ENCODE measurements around the gene DIAPH2. TPM values are rescaled to one million over a fixed set of nuclear protein-coding genes. Genes with fewer than 3 reads are reported as not detected.

DIAPH2 gene
- 3.8 TPM for total RNA-seq (ENCODE audit: unreplicated experiment)
- long read RNA-seq, result 0 reads

DNA sequence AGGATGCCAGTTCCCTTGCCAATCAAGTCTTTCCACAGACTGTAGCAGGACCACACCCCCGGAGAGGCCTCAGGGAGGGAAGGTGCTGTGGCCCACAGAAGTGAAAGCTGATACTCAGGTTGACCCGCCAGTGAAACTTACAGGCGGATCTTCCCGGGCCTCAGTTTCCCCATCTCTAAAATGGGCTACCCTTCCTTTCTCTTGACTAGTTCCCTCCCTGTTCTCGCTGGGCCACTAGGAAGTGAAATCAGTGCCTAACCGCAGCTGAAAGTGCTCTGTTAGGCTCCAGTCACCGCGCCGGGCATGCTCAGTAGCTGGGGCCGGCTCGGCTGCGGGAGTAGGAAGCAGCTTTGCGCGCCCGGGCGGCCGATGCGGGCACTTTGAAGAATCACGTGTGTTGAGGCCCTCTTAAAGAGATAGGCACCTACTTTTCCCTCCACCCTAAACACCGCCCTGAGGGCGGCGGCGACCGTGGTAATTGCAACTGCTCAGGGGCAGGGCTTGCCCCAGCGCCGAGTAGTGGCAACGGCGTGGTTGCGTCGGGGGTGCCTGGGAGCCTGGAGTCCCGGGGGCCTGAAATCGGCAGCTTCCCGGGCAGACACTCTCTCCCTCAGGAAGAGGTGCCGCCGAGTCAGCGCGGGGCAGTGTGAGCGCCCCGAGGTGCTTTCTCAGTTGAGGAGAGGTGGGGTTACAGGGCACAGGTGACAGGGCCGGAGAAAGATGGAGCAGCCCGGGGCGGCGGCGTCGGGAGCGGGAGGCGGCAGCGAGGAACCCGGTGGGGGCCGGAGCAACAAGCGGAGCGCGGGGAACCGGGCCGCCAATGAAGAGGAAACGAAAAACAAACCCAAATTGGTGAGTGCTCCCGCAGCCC, at the start of gene DIAPH2:
TSS of gene DIAPH2 (plus strand) at position 504 of the 871 bp plus-strand sequence.
- no peaks in the 10 kb centered on the region for H3K9me3 Mint-ChIP-seq (ENCODE audit: unreplicated experiment)
- H3K4me3 Mint-ChIP-seq (ENCODE audit: unreplicated experiment), result peak within 1 kb of the TSS; percentile 90
- no peaks in the 10 kb centered on the region for H3K36me3 Mint-ChIP-seq (ENCODE audit: unreplicated experiment)
- H3K27me3 Mint-ChIP-seq (ENCODE audit: unreplicated experiment), result no peaks in the 10 kb centered on the region
- H3K4me1 Mint-ChIP-seq (ENCODE audit: low read depth, unreplicated experiment), result no peaks in the 10 kb centered on the region
- peak; percentile 72 for DNase-seq
- TF ChIP-seq, protein P1, sequence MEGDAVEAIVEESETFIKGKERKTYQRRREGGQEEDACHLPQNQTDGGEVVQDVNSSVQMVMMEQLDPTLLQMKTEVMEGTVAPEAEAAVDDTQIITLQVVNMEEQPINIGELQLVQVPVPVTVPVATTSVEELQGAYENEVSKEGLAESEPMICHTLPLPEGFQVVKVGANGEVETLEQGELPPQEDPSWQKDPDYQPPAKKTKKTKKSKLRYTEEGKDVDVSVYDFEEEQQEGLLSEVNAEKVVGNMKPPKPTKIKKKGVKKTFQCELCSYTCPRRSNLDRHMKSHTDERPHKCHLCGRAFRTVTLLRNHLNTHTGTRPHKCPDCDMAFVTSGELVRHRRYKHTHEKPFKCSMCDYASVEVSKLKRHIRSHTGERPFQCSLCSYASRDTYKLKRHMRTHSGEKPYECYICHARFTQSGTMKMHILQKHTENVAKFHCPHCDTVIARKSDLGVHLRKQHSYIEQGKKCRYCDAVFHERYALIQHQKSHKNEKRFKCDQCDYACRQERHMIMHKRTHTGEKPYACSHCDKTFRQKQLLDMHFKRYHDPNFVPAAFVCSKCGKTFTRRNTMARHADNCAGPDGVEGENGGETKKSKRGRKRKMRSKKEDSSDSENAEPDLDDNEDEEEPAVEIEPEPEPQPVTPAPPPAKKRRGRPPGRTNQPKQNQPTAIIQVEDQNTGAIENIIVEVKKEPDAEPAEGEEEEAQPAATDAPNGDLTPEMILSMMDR (IDR thresholded peaks at IDR 0.05; ENCODE audit: partially characterized antibody, unreplicated experiment), result no peak
- H3K27ac Mint-ChIP-seq (ENCODE audit: unreplicated experiment), result no peak within 1 kb of the TSS

DNA sequence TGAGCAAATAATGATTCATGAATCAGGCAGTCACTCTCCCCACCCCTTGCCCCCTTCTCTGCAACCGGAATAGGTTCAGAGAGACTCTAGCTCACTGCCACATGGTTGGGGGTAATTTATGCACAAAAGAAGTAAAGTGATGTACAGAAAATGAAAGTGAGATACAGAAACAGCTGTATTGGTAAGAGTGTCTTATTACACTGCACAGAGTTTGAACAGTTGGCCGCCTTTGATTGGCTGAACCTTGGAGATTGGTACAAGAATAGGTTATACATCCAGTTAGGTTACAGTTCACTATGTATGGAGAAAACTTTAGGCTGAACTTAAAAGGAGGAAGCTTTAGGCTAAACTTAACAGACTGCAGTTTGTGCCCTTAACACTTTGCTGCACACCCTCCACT, 34.6 kb upstream of the DIAPH2 start:
- TF ChIP-seq, protein P1 (IDR thresholded peaks at IDR 0.05; ENCODE audit: partially characterized antibody, unreplicated experiment), result no peak
- Mint-ChIP-seq H3K9me3 (ENCODE audit: unreplicated experiment) (no peaks in the 10 kb centered on the region), H3K4me1 (ENCODE audit: low read depth, unreplicated experiment) (peaks cover under 1% of the 10 kb centered on the region), H3K36me3 (ENCODE audit: unreplicated experiment) (peaks cover 1% of the 10 kb centered on the region), H3K27me3 (ENCODE audit: unreplicated experiment) (no peaks in the 10 kb centered on the region), H3K4me3 (ENCODE audit: unreplicated experiment) (no peak overlapping the region), H3K27ac (ENCODE audit: unreplicated experiment) (no peak overlapping the region)
- no peak for DNase-seq

DNA sequence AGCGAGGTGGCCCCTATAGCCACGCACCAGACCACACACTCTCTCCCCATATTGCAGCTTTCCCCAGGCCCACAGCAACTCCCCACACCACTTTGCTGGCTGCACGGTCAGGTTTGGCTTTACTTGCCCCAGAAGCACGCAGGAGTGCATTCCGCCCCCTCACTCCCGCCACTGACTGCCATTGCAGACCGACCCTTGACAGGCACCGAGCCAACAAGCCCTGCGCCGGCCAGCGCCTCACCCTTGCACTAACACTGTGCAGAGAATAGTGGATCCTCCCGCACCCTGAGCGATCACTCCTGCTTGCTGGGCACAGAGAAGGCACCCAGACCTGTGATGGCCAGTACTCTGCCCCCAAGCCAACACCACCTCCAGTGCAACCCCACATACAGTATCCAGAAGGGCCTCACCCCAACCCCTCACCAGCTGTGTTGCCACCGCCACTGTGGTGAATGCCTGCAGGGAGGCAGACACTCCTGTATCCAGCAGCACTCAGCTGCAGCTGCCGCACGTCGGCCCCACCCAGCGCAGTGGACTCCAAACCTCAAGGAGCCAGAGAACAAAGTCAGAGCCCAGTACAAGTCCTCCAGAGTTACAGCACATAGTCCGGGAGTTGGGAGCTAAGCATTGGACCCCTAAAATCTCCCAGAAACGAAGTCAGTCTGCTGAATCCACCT, 28.6 kb upstream of the DIAPH2 start:
- H3K27me3 Mint-ChIP-seq (ENCODE audit: unreplicated experiment), result no peaks in the 10 kb centered on the region
- H3K4me1 Mint-ChIP-seq (ENCODE audit: low read depth, unreplicated experiment), result peaks cover 3% of the 10 kb centered on the region
- H3K27ac Mint-ChIP-seq (ENCODE audit: unreplicated experiment), result no peak overlapping the region
- H3K9me3 Mint-ChIP-seq (ENCODE audit: unreplicated experiment), result no peaks in the 10 kb centered on the region
- no peak for DNase-seq
- TF ChIP-seq, protein P1 (IDR thresholded peaks at IDR 0.05; ENCODE audit: partially characterized antibody, unreplicated experiment), result no peak
- H3K4me3 Mint-ChIP-seq (ENCODE audit: unreplicated experiment), result no peak overlapping the region
- peaks cover 4% of the 10 kb centered on the region for H3K36me3 Mint-ChIP-seq (ENCODE audit: unreplicated experiment)

DNA sequence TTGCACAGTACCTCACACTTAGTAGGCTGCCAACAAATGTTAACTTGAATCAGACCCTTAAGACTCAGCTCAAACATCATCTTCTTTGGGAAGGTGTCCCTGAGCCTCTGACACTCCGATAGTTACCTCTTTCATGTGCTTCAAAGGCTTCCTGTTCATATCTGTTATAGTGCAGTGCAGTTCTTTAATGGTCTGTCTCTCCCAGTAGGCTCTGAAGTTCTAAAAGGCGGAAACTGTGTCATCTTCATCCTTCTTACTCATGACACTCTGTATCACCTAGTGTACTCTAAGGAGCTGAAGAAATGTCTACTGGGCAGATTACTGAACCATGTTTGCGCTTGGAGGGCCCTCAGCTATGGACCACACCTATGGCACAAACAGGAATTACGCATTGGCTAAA, 2.1 kb upstream of the DIAPH2 start:
- no peak overlapping the region for H3K4me3 Mint-ChIP-seq (ENCODE audit: unreplicated experiment)
- DNase-seq, result no peak
- no peak overlapping the region for H3K27ac Mint-ChIP-seq (ENCODE audit: unreplicated experiment)
- no peaks in the 10 kb centered on the region for H3K36me3 Mint-ChIP-seq (ENCODE audit: unreplicated experiment)
- TF ChIP-seq, protein P1 (IDR thresholded peaks at IDR 0.05; ENCODE audit: partially characterized antibody, unreplicated experiment), result no peak
- no peaks in the 10 kb centered on the region for H3K4me1 Mint-ChIP-seq (ENCODE audit: low read depth, unreplicated experiment)
- no peaks in the 10 kb centered on the region for H3K9me3 Mint-ChIP-seq (ENCODE audit: unreplicated experiment)
- no peaks in the 10 kb centered on the region for H3K27me3 Mint-ChIP-seq (ENCODE audit: unreplicated experiment)

DNA sequence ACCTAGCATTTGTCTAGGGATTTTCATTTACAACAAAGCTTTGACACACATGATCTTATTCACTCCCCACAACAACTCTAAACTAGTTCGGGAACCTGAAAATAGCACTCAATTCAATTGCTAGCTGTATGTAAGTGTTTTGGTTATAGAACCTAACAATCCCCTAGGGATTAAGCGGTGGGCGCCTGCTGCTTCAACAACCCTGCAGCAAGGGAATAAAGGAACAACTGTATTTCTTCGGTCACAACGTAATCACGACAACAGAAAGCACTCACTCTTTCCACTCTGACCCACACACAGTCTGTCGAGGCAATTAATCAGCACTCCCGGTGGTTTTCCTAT, 674 bp upstream of the DIAPH2 start:
- no peak overlapping the region for H3K27ac Mint-ChIP-seq (ENCODE audit: unreplicated experiment)
- no peaks in the 10 kb centered on the region for H3K36me3 Mint-ChIP-seq (ENCODE audit: unreplicated experiment)
- TF ChIP-seq, protein P1 (IDR thresholded peaks at IDR 0.05; ENCODE audit: partially characterized antibody, unreplicated experiment), result no peak
- H3K4me3 Mint-ChIP-seq (ENCODE audit: unreplicated experiment), result peak overlapping the region; percentile 90
- DNase-seq, result no peak
- H3K27me3 Mint-ChIP-seq (ENCODE audit: unreplicated experiment), result no peaks in the 10 kb centered on the region
- no peaks in the 10 kb centered on the region for H3K4me1 Mint-ChIP-seq (ENCODE audit: low read depth, unreplicated experiment)
- H3K9me3 Mint-ChIP-seq (ENCODE audit: unreplicated experiment), result no peaks in the 10 kb centered on the region

Measured in glutamatergic neuron (in vitro differentiated cells).